Thymus (tissue), 11 donors: ENCODE results near the gene HDHD3. TPM values are rescaled to one million over a fixed set of nuclear protein-coding genes. Genes with fewer than 3 reads are reported as not detected.

ENCODE experiments used
- DNase-seq, 9 donors: peaks; one replicate each; pipeline ENCODE4 v3.0.0-alpha.2; 2013; ENCODE audit warnings: low spot score in 9 of 9, low read depth in 6 of 9, missing footprints in 1 of 9
- H3K27ac ChIP-seq, 2 donors: one replicate each; pipeline ENCODE4 v1.5.1; 2013; ENCODE audit warnings: control low read depth in 1 of 2, low read depth in 1 of 2, low read length in 1 of 2, mild to moderate bottlenecking in 1 of 2, moderate library complexity in 1 of 2
- H3K27me3 ChIP-seq, 2 donors: one replicate each; pipeline ENCODE4 v1.5.1; 2013; ENCODE audit warnings: low read length in 1 of 2; ENCODE audit not compliant: control insufficient read depth in 2 of 2, insufficient read depth in 1 of 2
- H3K36me3 ChIP-seq, 2 donors: one replicate each; pipeline ENCODE4 v1.5.1; 2013; ENCODE audit warnings: low read length in 1 of 2, mild to moderate bottlenecking in 1 of 2, moderate library complexity in 1 of 2; ENCODE audit not compliant: control insufficient read depth in 2 of 2, insufficient read depth in 2 of 2
- H3K4me1 ChIP-seq, 2 donors: one replicate each; pipeline ENCODE4 v1.5.1; 2013; ENCODE audit warnings: low read length in 2 of 2; ENCODE audit not compliant: control insufficient read depth in 2 of 2, insufficient read depth in 2 of 2
- H3K4me3 ChIP-seq, 2 donors: one replicate each; pipeline ENCODE4 v1.5.1; 2013; ENCODE audit warnings: low read length in 2 of 2, control low read depth in 1 of 2, mild to moderate bottlenecking in 1 of 2
- H3K9me3 ChIP-seq, 2 donors: one replicate each; pipeline ENCODE4 v1.5.1; 2013; ENCODE audit warnings: low read length in 1 of 2, mild to moderate bottlenecking in 1 of 2; ENCODE audit not compliant: control insufficient read depth in 2 of 2, insufficient read depth in 1 of 2
- WGBS: extraction: QIAGEN DNeasy Blood & Tissue Kit; methylation state at CpG from one replicate; pipeline ENCODE4 v1.1.7; 2013; 5-methylcytosine and 5-hydroxymethylcytosine counted together
- polyA plus RNA-seq: library from polyadenylated mRNA; stranded (reverse); fragments of 200-250 nt; gene quantifications from one replicate; pipeline ENCODE4 v1.2.3, GENCODE V29; 2013
- total RNA-seq: library from RNA; stranded (reverse); fragments of 120-200 nt; gene quantifications from one replicate; pipeline ENCODE4 v1.2.4, GENCODE V29; 2013
- donor health status: healthy.

Gene HDHD3
- total and polyA plus RNA-seq, 2 donors = 11.3 to 21.6 TPM

- H3K27me3 ChIP-seq = no peaks in the 10 kb centered on the region
- H3K36me3 ChIP-seq = no peaks in the 10 kb centered on the region
- WGBS = 98% methylated on average over 3 of the region's 3 CpGs
- no peak overlapping the region for H3K4me3 ChIP-seq
- no peaks in the 10 kb centered on the region for H3K4me1 ChIP-seq
- DNase-seq = no peak
- H3K27ac ChIP-seq = no peak overlapping the region
- H3K9me3 ChIP-seq = no peaks in the 10 kb centered on the region
Measured at GRCh38 chr9:113328045-113328782, 48.6 kb downstream of the HDHD3 start.

GRCh38 chr9:113326230-113326629 lies 50.6 kb downstream of the HDHD3 start:
- WGBS = 97% methylated on average over 4 of the region's 4 CpGs
- no peak for DNase-seq
- H3K36me3 ChIP-seq = no peaks in the 10 kb centered on the region
- no peak overlapping the region for H3K4me3 ChIP-seq
- H3K9me3 ChIP-seq = no peaks in the 10 kb centered on the region
- H3K4me1 ChIP-seq = no peaks in the 10 kb centered on the region
- no peak overlapping the region for H3K27ac ChIP-seq
- no peaks in the 10 kb centered on the region for H3K27me3 ChIP-seq

Other genes with a start within 250 kb of the HDHD3 start
- gene SLC31A2, start 226.0 kb downstream of the HDHD3 start, total RNA-seq = 11.8 TPM
- gene SLC31A2, start 226.0 kb downstream of the HDHD3 start, polyA plus RNA-seq = 20.7 TPM
- gene FKBP15, start 155.7 kb downstream of the HDHD3 start, total RNA-seq = 19.3 TPM
- gene FKBP15, start 155.7 kb downstream of the HDHD3 start, polyA plus RNA-seq = 14.8 TPM
- 5.4 TPM for gene SLC31A1, start 155.4 kb downstream of the HDHD3 start, total RNA-seq
- 6.4 TPM for gene SLC31A1, start 155.4 kb downstream of the HDHD3 start, polyA plus RNA-seq
- 45.2 TPM for gene CDC26, start 101.4 kb downstream of the HDHD3 start, total RNA-seq
- gene CDC26, start 101.4 kb downstream of the HDHD3 start, polyA plus RNA-seq = 45.5 TPM
- 22.8 TPM for gene PRPF4, start 101.3 kb downstream of the HDHD3 start, total RNA-seq
- gene PRPF4, start 101.3 kb downstream of the HDHD3 start, polyA plus RNA-seq = 18.5 TPM
- 0.24 TPM for gene RNF183, start 73.6 kb downstream of the HDHD3 start, total RNA-seq
- 0.46 TPM for gene RNF183, start 73.6 kb downstream of the HDHD3 start, polyA plus RNA-seq
- gene WDR31, start 36.7 kb downstream of the HDHD3 start, total RNA-seq = 0.76 TPM
- gene WDR31, start 36.7 kb downstream of the HDHD3 start, polyA plus RNA-seq = 1.3 TPM
- gene BSPRY, start 27.4 kb downstream of the HDHD3 start, total RNA-seq = 2.3 TPM
- 6.1 TPM for gene BSPRY, start 27.4 kb downstream of the HDHD3 start, polyA plus RNA-seq
- 12.7 TPM for gene ALAD, start 24.3 kb upstream of the HDHD3 start, total RNA-seq
- gene ALAD, start 24.3 kb upstream of the HDHD3 start, polyA plus RNA-seq = 29.9 TPM
- gene POLE3, start 33.7 kb upstream of the HDHD3 start, total RNA-seq = 78.9 TPM
- 47.8 TPM for gene POLE3, start 33.7 kb upstream of the HDHD3 start, polyA plus RNA-seq
- gene C9orf43, start 33.8 kb upstream of the HDHD3 start, total RNA-seq = 0.47 TPM
- 0.75 TPM for gene C9orf43, start 33.8 kb upstream of the HDHD3 start, polyA plus RNA-seq
- gene RGS3, start 86.7 kb upstream of the HDHD3 start, total RNA-seq = 21.4 TPM
- 16.5 TPM for gene RGS3, start 86.7 kb upstream of the HDHD3 start, polyA plus RNA-seq